C4-2B (cell line): ENCODE results near the gene IFNGR1.

Source experiments
- H3K27ac ChIP-seq: fragments of 450-650 bp; 2 replicates; pipeline ENCODE4 v1.5.1; 2017
- CTCF ChIP-seq: fragments of 450-650 bp; conservative IDR thresholded peaks from 2 replicates; pipeline ENCODE4 v1.5.1; 2017; ENCODE audit warnings: mild to moderate bottlenecking
- ZFX ChIP-seq: fragments of 450-650 bp; IDR thresholded peaks from 2 replicates; pipeline ENCODE4 v1.6.1; 2017

The IFNGR1 gene

GRCh38 chr6:137156650-137157049, 62.5 kb downstream of the IFNGR1 start:
- TF ChIP-seq CTCF (no peak), ZFX (no peak)
- no peak overlapping the region for H3K27ac ChIP-seq

- no peak overlapping the region for H3K27ac ChIP-seq
- no peak for TF ChIP-seq ZFX
- no peak for TF ChIP-seq CTCF
These were observed 63.4 kb downstream of the IFNGR1 start for GRCh38 chr6:137155830-137156229.

GRCh38 chr6:137150072-137150471, 69.1 kb downstream of the IFNGR1 start:
- H3K27ac ChIP-seq: no peak overlapping the region
- TF ChIP-seq ZFX (no peak), CTCF (no peak)

GRCh38 chr6:137149035-137149393, 70.2 kb downstream of the IFNGR1 start:
- TF ChIP-seq CTCF: no peak

GRCh38 chr6:137148306-137149034, 70.7 kb downstream of the IFNGR1 start:
- no peak overlapping the region for H3K27ac ChIP-seq
- no peak for TF ChIP-seq ZFX
- TF ChIP-seq CTCF: no peak

More at GRCh38 chr6:137149035-137149393, 70.2 kb downstream of the IFNGR1 start:
- no peak overlapping the region for H3K27ac ChIP-seq
